GM21526 (cell line): ENCODE data around the gene PCDH9.

ENCODE experiments used
- ATAC-seq: cut with Tn5 transposase; IDR thresholded peaks from one replicate; pipeline ENCODE4 v1.9.1; 2021; ENCODE audit warnings: moderate library complexity; ENCODE audit not compliant: unreplicated experiment, low FRiP score

PCDH9 gene

DNA sequence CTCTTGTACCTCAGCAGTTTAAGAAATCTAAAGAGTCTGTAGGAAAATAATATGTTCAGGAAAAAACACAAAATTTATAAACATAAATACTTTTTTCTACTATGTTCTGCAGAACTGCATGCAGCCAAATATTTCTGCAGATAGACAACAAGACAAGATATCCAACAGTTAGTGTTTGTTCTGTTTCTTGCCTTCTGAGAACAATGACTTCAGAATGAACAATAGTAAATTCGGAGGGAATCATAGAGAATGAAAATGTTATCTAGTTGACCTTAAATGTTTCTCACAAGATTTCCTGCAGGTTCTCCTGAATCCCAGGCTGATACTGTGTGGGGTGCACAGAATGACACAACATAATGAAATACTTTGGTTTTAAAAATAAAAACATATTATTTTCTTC is 180.4 kb downstream of the PCDH9 start:
- no peak for ATAC-seq

DNA sequence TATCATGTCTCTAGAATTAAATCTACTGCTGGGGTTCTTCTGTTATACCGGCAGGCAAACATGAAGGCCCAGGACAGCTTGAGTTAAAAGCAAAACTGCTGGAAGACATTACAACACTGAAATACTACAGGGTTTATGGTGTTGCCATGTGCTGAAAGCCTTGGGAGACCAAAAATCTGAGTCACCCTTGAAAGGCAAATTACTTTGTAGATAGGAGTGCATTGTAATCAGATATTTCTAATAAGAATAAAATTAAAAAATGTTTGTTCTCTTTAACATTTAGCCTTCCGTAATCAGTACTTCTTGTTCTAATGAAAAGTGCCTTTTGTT is 181.3 kb downstream of the PCDH9 start:
- no peak for ATAC-seq

DNA sequence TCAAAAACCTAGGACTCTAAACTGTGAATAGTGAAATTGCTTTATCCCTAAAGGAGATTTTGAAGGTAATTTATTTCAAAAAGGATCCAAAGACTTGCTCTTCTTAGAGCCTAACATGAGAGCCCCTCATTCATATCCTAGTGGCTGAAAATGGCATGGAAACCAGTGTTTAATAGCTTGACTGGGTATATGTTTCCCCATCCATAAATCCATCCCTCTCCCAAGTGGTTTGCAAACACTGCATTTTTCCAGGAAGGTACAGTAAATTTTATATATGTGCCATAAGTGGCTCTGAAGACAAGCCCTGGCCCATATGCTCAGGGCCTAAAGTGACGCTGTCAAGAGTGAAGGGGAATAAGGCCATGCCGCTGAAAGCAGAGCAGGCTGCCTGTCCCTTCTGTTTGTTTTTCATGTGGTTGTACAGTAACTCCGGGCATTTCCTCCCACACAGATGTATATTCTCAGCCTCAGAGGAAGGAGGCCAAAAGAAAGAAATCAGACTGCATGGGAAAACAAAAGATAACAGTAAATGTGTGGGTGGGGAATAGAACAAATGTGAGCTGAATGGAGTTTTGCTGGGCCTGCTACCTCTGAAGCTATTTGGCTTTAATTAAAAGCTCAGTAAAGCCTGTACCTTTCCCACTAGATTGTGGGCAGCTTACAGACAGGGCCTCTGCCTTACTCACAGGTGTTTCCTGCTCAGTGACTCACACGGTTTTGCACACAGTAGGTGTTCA is 181.9 kb downstream of the PCDH9 start:
- ATAC-seq, result peak; percentile 77

GRCh38 chr13:67045357-67045756 is 184.8 kb downstream of the PCDH9 start:
- no peak for ATAC-seq

- no peak for ATAC-seq
Observed at GRCh38 chr13:67043901-67044300, 186.2 kb downstream of the PCDH9 start.

DNA sequence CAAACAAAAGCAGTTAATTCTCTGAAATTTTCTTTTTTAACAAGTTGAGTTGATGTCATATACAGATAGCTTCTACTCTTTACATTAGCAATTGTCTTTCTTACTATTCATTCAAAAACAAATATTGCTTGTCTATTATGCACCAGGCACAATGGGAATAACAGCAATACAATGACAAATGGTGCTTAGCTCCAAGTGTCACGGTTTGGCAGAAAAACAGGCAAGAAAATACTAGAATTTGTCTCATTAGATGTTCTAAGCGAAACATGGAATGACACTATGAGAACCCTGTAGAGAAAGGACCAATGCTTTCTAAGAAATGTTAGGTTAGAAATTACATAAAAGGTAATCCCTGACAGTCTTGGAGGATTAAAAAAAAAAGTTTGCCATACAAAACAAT is 187.6 kb downstream of the PCDH9 start:
- no peak for ATAC-seq

- no peak for ATAC-seq
Observed at GRCh38 chr13:67036699-67037457, 193.3 kb downstream of the PCDH9 start.

- no peak for ATAC-seq
Observed at GRCh38 chr13:67033170-67033569, 197.0 kb downstream of the PCDH9 start.

- ATAC-seq, result no peak
Observed at GRCh38 chr13:67023130-67023876, 206.8 kb downstream of the PCDH9 start.

DNA sequence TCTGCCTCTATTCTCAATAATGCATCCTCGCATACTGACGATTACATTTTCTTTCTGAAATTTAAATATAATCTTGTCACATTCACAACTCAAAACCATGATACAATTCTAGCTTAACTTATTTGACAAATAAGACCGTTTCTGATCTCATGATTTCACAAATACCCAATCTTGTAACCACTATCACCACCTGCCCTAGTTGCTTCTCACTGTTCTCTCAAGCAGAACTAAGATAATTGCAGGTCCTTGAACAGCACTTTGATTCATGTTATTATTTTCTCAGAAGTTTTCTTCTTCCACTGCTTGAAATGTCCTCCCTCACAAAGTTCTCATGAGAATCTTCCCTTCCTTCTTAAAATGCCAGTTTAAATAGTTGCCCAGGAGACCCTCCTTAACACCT is 211.4 kb downstream of the PCDH9 start:
- ATAC-seq, result no peak

- ATAC-seq, result no peak
Observed at GRCh38 chr13:67017276-67017675, 212.9 kb downstream of the PCDH9 start.

GRCh38 chr13:67015976-67016600 is 214.0 kb downstream of the PCDH9 start:
- ATAC-seq, result no peak

- ATAC-seq, result no peak
Observed at GRCh38 chr13:67014399-67014798, 215.7 kb downstream of the PCDH9 start.

DNA sequence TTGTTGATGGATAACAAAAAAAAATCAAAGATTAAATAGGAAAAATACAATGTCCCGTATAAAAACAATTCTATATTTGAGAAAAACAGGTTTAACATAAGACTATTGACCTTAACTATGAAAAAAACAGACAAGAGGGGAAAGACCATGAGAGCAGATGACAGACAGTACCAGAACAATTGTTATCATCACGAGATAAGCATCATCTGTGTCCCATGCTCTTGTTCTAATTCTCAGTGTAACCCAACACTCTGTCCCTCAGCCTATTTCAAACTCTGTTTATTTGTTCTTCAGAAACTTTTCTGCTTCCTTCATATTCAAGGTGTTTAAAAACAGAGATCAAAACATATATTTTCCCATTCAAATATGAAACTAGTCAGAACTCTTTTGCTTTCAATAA is 216.4 kb downstream of the PCDH9 start:
- ATAC-seq, result no peak

- ATAC-seq, result no peak
Observed at GRCh38 chr13:67008075-67008668, 222.0 kb downstream of the PCDH9 start.

GRCh38 chr13:67004511-67004910 is 225.6 kb downstream of the PCDH9 start:
- ATAC-seq, result no peak

GRCh38 chr13:67003743-67004142 is 226.4 kb downstream of the PCDH9 start:
- ATAC-seq, result no peak

- ATAC-seq, result no peak
Observed at GRCh38 chr13:67001363-67001762, 228.8 kb downstream of the PCDH9 start.

DNA sequence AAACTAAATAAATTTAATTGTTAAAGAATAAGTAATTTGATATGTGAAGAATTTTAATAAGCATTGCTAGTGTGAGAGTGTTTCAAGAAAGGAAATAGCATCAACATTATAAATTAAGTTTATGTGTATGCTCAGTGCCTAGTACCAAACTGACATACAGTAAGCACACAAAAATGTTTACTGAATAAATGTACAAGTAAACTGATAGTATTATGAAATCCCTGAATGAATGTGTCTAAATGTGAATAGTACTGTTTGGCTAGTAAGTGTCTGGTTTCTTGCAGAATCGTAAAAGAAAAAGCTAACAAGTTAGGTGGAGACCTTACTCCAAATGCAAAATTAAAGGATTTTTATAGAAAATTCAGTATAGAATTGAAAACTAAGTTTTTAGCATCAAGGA is 233.6 kb downstream of the PCDH9 start:
- ATAC-seq, result no peak

DNA sequence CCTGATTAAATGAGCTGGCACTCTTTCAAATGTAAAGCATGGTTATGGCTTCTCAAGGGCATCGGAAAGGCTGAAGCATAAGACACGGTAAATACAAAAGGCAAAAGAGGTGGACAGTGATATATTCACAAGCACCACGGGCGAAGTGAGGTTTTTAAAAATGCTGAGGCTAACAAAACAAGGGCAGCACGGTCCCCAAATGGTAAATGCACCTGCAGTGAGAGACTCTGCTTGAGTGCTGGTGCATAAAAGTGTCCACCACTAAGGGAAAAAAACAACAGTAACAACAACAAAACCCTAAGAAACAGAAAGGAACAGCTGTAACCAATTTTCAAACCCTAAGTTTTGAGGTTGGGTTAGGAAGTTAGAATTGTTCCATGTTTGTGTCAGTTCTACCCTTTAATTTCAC is 234.9 kb downstream of the PCDH9 start:
- ATAC-seq, result peak; percentile 85
